GM12801 (cell line): ENCODE measurements around the gene TM4SF18.

Experiments
- CTCF ChIP-seq: IDR thresholded peaks from one replicate; pipeline ENCODE4 v1.5.1; 2011; ENCODE audit warnings: control low read depth; ENCODE audit not compliant: insufficient read length; ENCODE audit errors: extremely low read depth

The TM4SF18 gene

DNA sequence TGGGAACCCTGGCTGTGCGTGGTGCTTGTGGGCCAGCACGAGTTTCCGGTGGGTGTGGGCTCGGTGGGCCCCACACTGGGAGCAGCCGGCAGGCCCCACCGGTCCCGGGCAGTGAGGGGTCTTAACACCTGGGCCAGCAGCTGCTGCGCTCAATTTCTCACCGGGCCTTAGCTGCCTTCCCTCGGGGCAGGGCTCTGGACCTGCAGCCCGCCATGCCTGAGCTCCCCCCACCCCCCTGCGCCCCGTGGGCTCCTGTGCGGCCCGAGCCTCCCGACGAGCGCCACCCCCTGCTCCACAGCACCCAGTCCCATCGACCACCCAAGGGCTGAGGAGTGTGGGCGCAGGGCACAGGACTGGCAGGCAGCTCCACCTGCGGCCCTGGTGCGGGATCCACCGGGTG is 49.4 kb downstream of the TM4SF18 start:
- no peak for TF ChIP-seq CTCF

DNA sequence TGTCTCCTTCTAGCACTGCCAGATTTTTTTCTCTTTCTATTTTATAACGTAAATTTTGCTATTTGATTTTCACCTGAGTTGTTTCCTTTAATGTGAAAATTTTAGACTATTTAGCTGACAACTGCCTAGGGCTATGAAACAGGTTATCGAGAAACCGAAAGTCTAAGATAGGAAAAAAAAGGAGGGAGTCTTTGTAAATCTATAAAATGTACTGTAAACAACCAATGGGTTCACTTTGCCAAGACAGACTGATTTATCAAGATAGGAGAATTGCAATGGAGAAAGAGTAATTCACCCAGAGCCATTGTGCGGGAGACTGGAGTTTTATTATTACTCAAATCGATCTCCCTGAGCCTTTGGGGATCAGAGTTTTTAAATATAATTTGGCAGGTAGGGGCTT is 50.0 kb downstream of the TM4SF18 start:
- TF ChIP-seq CTCF: no peak

DNA sequence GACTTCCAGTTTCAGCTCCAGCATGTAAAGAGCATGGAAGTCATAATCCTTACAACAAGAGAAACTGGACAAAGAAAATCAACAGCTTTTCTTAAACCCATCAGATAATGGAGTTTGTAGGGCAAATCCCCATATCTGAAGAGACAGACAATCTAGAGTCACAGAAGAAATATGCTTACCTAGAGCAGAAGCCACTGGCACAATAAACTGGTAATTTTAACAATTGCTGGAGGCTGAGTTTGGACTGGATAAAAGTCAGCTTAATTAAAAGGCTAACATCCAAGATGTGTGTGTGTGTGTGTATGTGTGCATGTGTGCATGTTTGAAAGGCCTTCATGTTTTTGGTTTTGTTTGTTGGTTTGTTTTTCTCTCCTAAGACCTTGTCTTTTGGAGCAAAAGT is 50.6 kb downstream of the TM4SF18 start:
- TF ChIP-seq CTCF: no peak

GRCh38 chr3:149282322-149282721 is 51.1 kb downstream of the TM4SF18 start:
- TF ChIP-seq CTCF: no peak

DNA sequence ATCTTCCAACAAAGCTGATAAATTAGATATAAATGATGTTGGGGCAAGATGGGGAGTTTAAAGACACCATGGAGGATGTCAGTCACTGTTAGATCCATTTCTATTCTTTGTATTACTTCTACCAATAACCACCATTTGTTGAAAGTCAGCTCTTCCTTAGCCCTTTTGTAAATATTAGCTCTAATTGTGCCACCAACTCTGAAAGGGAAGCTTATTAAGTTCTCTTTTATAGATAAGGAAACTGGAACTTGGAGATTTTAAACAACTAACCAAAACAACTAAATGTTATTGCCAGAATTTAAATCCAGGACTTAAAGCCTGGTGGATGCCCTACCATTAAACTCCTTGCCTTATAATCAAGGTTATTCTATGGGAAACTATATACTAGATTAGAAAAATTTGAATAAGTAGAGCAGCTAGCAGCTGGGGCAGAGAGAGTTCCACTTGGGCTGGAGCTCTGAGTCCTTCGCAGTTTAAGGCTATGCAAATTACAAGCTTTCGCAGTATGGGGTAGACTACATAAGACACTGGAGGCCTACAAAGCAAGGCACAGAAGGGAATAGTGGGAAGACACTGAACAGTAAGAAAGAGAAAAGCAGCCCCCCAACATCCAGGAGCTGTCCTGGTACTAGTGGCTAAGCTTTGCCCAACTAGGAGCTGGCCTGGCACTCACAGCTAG is 52.6 kb downstream of the TM4SF18 start:
- no peak for TF ChIP-seq CTCF

DNA sequence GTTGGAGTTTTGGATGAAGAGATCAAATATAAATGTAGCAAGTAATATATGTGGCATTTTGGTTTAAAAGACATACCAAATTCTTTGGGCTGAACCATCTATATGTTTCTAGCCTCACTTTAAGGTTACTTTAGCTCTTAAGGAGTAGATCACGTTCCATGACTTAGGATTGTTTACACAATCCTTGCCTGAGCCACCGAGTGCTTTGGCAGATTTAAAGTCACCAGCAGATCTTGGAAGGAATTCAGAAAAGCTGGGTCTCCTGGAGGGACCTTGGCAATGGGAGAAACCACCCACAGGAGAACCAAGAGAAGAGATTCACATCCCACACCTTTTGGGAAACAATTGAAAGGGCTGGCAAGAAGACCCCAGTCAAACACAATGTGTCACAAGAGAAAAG is 54.5 kb downstream of the TM4SF18 start:
- no peak for TF ChIP-seq CTCF

- TF ChIP-seq CTCF: no peak
These were observed 56.1 kb downstream of the TM4SF18 start for GRCh38 chr3:149277331-149277813.
